HCT116 (cell line): ENCODE data around the gene PNO1. TPM values are rescaled to one million over a fixed set of nuclear protein-coding genes. Genes with fewer than 3 reads are reported as not detected.

ENCODE experiments used
- ATAC-seq: fragments of 200-7000 bp; cut with Tn5 transposase; 2 replicates; pipeline ENCODE4 v1.9.1; 2020; ENCODE audit warnings: mild to moderate bottlenecking, moderate library complexity
- BruUV-seq: library from RNA; stranded (reverse); fragments of 400-500 nt; replicated peaks from 2 replicates; lab custom pipeline; 2021; lab: Mats Ljungman, UMichigan
- CTCF ChIA-PET: fragments of 300-600 bp; sonication (Branson Sonifier 250); formaldehyde crosslinking; loops from one replicate; lab custom pipeline; 2021; ENCODE audit warnings: antibody characterized with exemption; lab: Charles Lee
- POLR2A ChIA-PET: fragments of 300-600, 350-600 bp; sonication (Branson Sonifier 250); formaldehyde crosslinking; loops from one replicate; lab custom pipeline; 2021; ENCODE audit warnings: antibody characterized with exemption; lab: Charles Lee
- RAD21 ChIA-PET, 2 experiments: fragments of 300-600 bp; sonication (Branson Sonifier 250); formaldehyde crosslinking; loops; one replicate each; lab custom pipeline; 2023; ENCODE audit warnings: low total read pairs in 2 of 2; ENCODE audit not compliant: uncharacterized antibody in 2 of 2, unreplicated experiment in 2 of 2, low non-redundant PET in 1 of 2; lab: Charles Lee
- DNase-seq: peaks from one replicate; pipeline ENCODE4 v3.0.0-alpha.2; 2010; ENCODE audit warnings: low read depth, low spot score
- H2AFZ ChIP-seq: fragments of 200-600 bp; shearing (Covaris generic), sonication (generic); 2 replicates; pipeline ENCODE4 v1.6.1; 2017; ENCODE audit warnings: low read depth, mixed run types, mixed read lengths, antibody characterized with exemption, low read length; ENCODE audit not compliant: poor library complexity, severe bottlenecking
- H3K27ac ChIP-seq: 2 replicates; pipeline ENCODE4 v1.5.1; 2012; ENCODE audit warnings: low read depth, low read length
- H3K27me3 ChIP-seq: fragments of 200-600 bp; sonication (generic); 2 replicates; pipeline ENCODE4 v1.6.1; 2016; ENCODE audit warnings: mixed run types, low read length, mixed read lengths; ENCODE audit not compliant: insufficient read depth
- H3K36me3 ChIP-seq, 2 experiments: fragments of 200-500 bp in 1 of 2; fragments of 200-600 bp in 1 of 2; sonication (Bioruptor generic) in 1 of 2; sonication (generic) in 1 of 2; 2 replicates each; pipeline versions ENCODE4 v1.5.1 to v1.6.1; 2014 to 2016; ENCODE audit warnings: low read length in 2 of 2, inconsistent platforms in 1 of 2, mixed read lengths in 1 of 2, mixed run types in 1 of 2; ENCODE audit not compliant: insufficient read depth in 2 of 2, control insufficient read depth in 1 of 2
- H3K4me1 ChIP-seq, 2 experiments: fragments of 200-600 bp in 1 of 2; sonication (generic) in 1 of 2; 2 replicates each; pipeline versions ENCODE4 v1.5.1 to v1.6.1; 2012 to 2017; ENCODE audit warnings: low read length in 2 of 2, inconsistent platforms in 1 of 2, mild to moderate bottlenecking in 1 of 2, mixed read lengths in 1 of 2, mixed run types in 1 of 2, moderate library complexity in 1 of 2; ENCODE audit not compliant: insufficient read depth in 2 of 2, control insufficient read depth in 1 of 2
- H3K4me2 ChIP-seq: fragments of 200-600 bp; sonication (generic); 2 replicates; pipeline ENCODE4 v1.6.1; 2017; ENCODE audit warnings: mixed run types, low read length, mixed read lengths
- H3K4me3 ChIP-seq, 2 experiments: fragments of 200-600 bp in 1 of 2; sonication (generic) in 1 of 2; replicated peaks in 1 of 2; 2 replicates each; pipeline ENCODE4 v1.5.1; 2011 to 2016; ENCODE audit warnings: low read length in 2 of 2, control low read depth in 1 of 2, low read depth in 1 of 2, mild to moderate bottlenecking in 1 of 2, mixed read lengths in 1 of 2, mixed run types in 1 of 2
- H3K79me2 ChIP-seq: fragments of 200-600 bp; sonication (generic); 2 replicates; pipeline ENCODE4 v1.6.1; 2017; ENCODE audit warnings: mild to moderate bottlenecking, mixed run types, low read length, moderate library complexity, mixed read lengths; ENCODE audit not compliant: insufficient read depth
- H3K9ac ChIP-seq: fragments of 200-600 bp; sonication (generic); 2 replicates; pipeline ENCODE4 v1.6.1; 2016; ENCODE audit warnings: low read length, mixed read lengths
- H3K9me2 ChIP-seq: fragments of 200-600 bp; sonication (generic), shearing (Covaris generic); 2 replicates; pipeline ENCODE4 v1.6.1; 2017; ENCODE audit warnings: mixed run types, mild to moderate bottlenecking, moderate library complexity; ENCODE audit not compliant: insufficient read depth
- H3K9me3 ChIP-seq, 2 experiments: fragments of 200-500 bp in 1 of 2; fragments of 200-600 bp in 1 of 2; sonication (Bioruptor generic) in 1 of 2; sonication (generic) in 1 of 2; 2 replicates each; pipeline ENCODE4 v1.6.1; 2014 to 2017; ENCODE audit warnings: low read length in 2 of 2, mixed read lengths in 2 of 2, inconsistent platforms in 1 of 2, low read depth in 1 of 2, mild to moderate bottlenecking in 1 of 2, mixed run types in 1 of 2, moderate library complexity in 1 of 2; ENCODE audit not compliant: control insufficient read depth in 1 of 2, insufficient read depth in 1 of 2
- H4K20me1 ChIP-seq: fragments of 200-600 bp; sonication (generic), shearing (Covaris generic); 2 replicates; pipeline ENCODE4 v1.6.1; 2017; ENCODE audit warnings: mixed run types, mild to moderate bottlenecking, moderate library complexity; ENCODE audit not compliant: insufficient read depth
- CBX3 ChIP-seq: IDR thresholded peaks from 2 replicates; pipeline ENCODE4 v1.6.1; 2012; ENCODE audit warnings: low read depth
- CEBPB ChIP-seq: IDR thresholded peaks from 2 replicates; pipeline ENCODE4 v1.6.1; 2012; ENCODE audit warnings: low read depth
- EGR1 ChIP-seq: IDR thresholded peaks from 2 replicates; pipeline ENCODE4 v1.6.1; 2012; ENCODE audit warnings: low read depth
- FOSL1 ChIP-seq: IDR thresholded peaks from 2 replicates; pipeline ENCODE4 v1.6.1; 2012; ENCODE audit warnings: low read depth
- POLR2A ChIP-seq: IDR thresholded peaks from 2 replicates; pipeline ENCODE4 v1.7.0; 2011; ENCODE audit warnings: borderline replicate concordance; ENCODE audit not compliant: insufficient read depth, insufficient read length; ENCODE audit errors: extremely low read depth
- POLR2AphosphoS5 ChIP-seq: IDR thresholded peaks from 2 replicates; pipeline ENCODE4 v1.6.1; 2011; ENCODE audit warnings: mild to moderate bottlenecking, low read depth, low read length, moderate library complexity
- SRF ChIP-seq: IDR thresholded peaks from 2 replicates; pipeline ENCODE4 v1.6.1; 2012; ENCODE audit warnings: low read depth
- TCF7L2 ChIP-seq: IDR thresholded peaks from 2 replicates; pipeline ENCODE4 v1.7.0; 2011; ENCODE audit warnings: borderline replicate concordance, inconsistent platforms; ENCODE audit not compliant: insufficient read depth, insufficient read length; ENCODE audit errors: extremely low read depth
- ZFX ChIP-seq: fragments of 450-650 bp; IDR thresholded peaks from 2 replicates; pipeline ENCODE4 v1.6.1; 2017
- intact Hi-C: fragments of 100-400 bp; cut with micrococcal nuclease; formaldehyde crosslinking; loops from 2 replicates; pipeline ENCODE4 v1.10.0; 2022
- total RNA-seq: library from RNA; stranded (reverse); gene quantifications from one replicate; pipeline ENCODE4 v1.2.1, GENCODE V29; 2021; ENCODE audit not compliant: unreplicated experiment
- TF ChIP-seq, protein P1 (sequence below): IDR thresholded peaks from 2 replicates; pipeline ENCODE4 v1.6.1; 2012
- TF ChIP-seq, protein P2 (sequence below): IDR thresholded peaks from 2 replicates; pipeline ENCODE4 v1.6.1; 2011; ENCODE audit warnings: mild to moderate bottlenecking, low read length, moderate library complexity; ENCODE audit not compliant: insufficient replicate concordance; ENCODE audit errors: extremely low read depth
- TF ChIP-seq, protein P3 (sequence below): IDR thresholded peaks from 2 replicates; pipeline ENCODE4 v1.6.1; 2012; ENCODE audit warnings: low read depth

Gene PNO1
- total RNA-seq, 1 experiment from 2014 or later, result 23.3 TPM

DNA sequence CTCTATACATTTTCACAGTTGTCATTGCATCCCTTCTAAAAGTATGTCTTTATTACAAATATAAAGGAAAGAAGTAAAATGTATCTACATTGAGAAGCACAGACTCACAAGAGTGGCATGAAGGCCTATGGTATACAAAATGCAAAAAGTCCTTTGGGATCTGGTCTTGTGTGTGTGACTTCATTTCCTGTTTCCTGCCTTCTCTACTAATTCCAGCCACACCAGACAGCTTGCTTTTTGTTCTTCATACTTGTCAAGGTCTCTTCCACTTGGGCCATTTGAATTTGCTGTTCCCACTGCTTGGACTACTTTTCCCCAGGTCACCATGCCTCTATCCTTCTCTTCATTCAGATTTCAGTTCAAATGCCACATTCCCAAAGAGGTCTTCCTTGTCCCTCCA lies 6.7 kb upstream of the PNO1 start:
- no peaks in the 10 kb centered on the region for H3K9me3 ChIP-seq
- CTCF ChIA-PET, result no interaction called here
- H3K4me1 ChIP-seq, result peaks cover 0 to 2% of the 10 kb centered on the region in 2 experiments; a peak in 2 of 4 replicates
- intact Hi-C loops, result no loop called here
- no peak overlapping the region for H3K4me2 ChIP-seq
- no peaks in the 10 kb centered on the region for H3K36me3 ChIP-seq
- H3K27me3 ChIP-seq, result no peaks in the 10 kb centered on the region
- POLR2A ChIA-PET, result no interaction called here
- no peaks in the 10 kb centered on the region for H4K20me1 ChIP-seq
- no peaks in the 10 kb centered on the region for H3K9me2 ChIP-seq
- RAD21 ChIA-PET, result no interaction called here
- H2AFZ ChIP-seq, result no peak overlapping the region
- BruUV-seq, result no TSS peak
- H3K27ac ChIP-seq, result no peak overlapping the region
- no peak for ATAC-seq
- peaks cover 7% of the 10 kb centered on the region for H3K79me2 ChIP-seq
- no peak overlapping the region for H3K9ac ChIP-seq
- TF ChIP-seq CEBPB, result no peak
- TF ChIP-seq POLR2A, result no peak
- no peak for TF ChIP-seq ZFX
- TF ChIP-seq CBX3, result no peak
- no peak for TF ChIP-seq POLR2AphosphoS5
- TF ChIP-seq SRF, result no peak
- TF ChIP-seq FOSL1, result no peak
- TF ChIP-seq, protein P1, sequence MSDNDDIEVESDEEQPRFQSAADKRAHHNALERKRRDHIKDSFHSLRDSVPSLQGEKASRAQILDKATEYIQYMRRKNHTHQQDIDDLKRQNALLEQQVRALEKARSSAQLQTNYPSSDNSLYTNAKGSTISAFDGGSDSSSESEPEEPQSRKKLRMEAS, result no peak
- TF ChIP-seq, protein P2, sequence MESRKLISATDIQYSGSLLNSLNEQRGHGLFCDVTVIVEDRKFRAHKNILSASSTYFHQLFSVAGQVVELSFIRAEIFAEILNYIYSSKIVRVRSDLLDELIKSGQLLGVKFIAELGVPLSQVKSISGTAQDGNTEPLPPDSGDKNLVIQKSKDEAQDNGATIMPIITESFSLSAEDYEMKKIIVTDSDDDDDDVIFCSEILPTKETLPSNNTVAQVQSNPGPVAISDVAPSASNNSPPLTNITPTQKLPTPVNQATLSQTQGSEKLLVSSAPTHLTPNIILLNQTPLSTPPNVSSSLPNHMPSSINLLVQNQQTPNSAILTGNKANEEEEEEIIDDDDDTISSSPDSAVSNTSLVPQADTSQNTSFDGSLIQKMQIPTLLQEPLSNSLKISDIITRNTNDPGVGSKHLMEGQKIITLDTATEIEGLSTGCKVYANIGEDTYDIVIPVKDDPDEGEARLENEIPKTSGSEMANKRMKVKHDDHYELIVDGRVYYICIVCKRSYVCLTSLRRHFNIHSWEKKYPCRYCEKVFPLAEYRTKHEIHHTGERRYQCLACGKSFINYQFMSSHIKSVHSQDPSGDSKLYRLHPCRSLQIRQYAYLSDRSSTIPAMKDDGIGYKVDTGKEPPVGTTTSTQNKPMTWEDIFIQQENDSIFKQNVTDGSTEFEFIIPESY, result no peak
- no peak for TF ChIP-seq TCF7L2
- TF ChIP-seq, protein P3, sequence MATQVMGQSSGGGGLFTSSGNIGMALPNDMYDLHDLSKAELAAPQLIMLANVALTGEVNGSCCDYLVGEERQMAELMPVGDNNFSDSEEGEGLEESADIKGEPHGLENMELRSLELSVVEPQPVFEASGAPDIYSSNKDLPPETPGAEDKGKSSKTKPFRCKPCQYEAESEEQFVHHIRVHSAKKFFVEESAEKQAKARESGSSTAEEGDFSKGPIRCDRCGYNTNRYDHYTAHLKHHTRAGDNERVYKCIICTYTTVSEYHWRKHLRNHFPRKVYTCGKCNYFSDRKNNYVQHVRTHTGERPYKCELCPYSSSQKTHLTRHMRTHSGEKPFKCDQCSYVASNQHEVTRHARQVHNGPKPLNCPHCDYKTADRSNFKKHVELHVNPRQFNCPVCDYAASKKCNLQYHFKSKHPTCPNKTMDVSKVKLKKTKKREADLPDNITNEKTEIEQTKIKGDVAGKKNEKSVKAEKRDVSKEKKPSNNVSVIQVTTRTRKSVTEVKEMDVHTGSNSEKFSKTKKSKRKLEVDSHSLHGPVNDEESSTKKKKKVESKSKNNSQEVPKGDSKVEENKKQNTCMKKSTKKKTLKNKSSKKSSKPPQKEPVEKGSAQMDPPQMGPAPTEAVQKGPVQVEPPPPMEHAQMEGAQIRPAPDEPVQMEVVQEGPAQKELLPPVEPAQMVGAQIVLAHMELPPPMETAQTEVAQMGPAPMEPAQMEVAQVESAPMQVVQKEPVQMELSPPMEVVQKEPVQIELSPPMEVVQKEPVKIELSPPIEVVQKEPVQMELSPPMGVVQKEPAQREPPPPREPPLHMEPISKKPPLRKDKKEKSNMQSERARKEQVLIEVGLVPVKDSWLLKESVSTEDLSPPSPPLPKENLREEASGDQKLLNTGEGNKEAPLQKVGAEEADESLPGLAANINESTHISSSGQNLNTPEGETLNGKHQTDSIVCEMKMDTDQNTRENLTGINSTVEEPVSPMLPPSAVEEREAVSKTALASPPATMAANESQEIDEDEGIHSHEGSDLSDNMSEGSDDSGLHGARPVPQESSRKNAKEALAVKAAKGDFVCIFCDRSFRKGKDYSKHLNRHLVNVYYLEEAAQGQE, result no peak
- no peak for TF ChIP-seq EGR1
- TF ChIP-seq, all 23 proteins: peak for 0
- no peak for DNase-seq
- no peak overlapping the region for H3K4me3 ChIP-seq
